IPS-15b (cell line): Measurements from ENCODE around the gene KBTBD2.
"Not testable (repeated sequence)": the region's sequence is repeated elsewhere in the genome, so short reads cannot be mapped to it uniquely, and the experiment has no call there.

Source experiments
- H3K27me3 ChIP-seq: one replicate; pipeline ENCODE4 v1.6.1; 2013; ENCODE audit warnings: low read length; ENCODE audit not compliant: control insufficient read depth, insufficient read depth
- H3K36me3 ChIP-seq: one replicate; pipeline ENCODE4 v1.6.1; 2013; ENCODE audit warnings: low read length; ENCODE audit not compliant: control insufficient read depth, insufficient read depth
- H3K4me1 ChIP-seq: one replicate; pipeline ENCODE4 v1.6.1; 2013; ENCODE audit warnings: mild to moderate bottlenecking, low read length; ENCODE audit not compliant: control insufficient read depth, insufficient read depth
- H3K4me3 ChIP-seq: one replicate; pipeline ENCODE4 v1.5.1; 2013; ENCODE audit warnings: low read depth, low read length
- H3K9ac ChIP-seq: one replicate; pipeline ENCODE4 v1.6.1; 2013; ENCODE audit warnings: low read depth, mild to moderate bottlenecking, low read length
- H3K9me3 ChIP-seq: one replicate; pipeline ENCODE4 v1.6.1; 2013; ENCODE audit warnings: mild to moderate bottlenecking, low read length; ENCODE audit not compliant: control insufficient read depth, insufficient read depth

The KBTBD2 gene

DNA sequence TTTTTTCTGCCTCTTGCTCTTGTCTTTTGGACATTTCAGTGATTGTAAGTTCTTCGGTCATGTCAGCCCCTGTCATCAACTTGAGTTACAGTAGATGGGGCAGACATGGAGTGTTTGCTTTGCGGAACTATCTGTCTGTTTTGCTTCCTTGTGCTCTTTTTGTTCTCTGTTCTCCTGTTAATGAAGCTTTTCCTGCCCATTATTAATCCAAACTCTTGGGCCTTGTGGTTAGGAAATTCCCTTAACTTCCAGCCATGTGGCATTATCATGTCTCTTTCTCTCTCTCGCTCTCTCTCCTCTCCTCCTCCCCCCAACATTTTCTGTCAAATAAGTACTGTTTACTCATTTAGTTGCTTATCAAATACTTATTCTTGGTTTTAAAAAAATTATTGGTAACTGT, 47.8 kb downstream of the KBTBD2 start:
- H3K27me3 ChIP-seq, H3K4me3 ChIP-seq, H3K4me1 ChIP-seq, H3K9ac ChIP-seq, H3K9me3 ChIP-seq, H3K36me3 ChIP-seq: not testable (repeated sequence)

DNA sequence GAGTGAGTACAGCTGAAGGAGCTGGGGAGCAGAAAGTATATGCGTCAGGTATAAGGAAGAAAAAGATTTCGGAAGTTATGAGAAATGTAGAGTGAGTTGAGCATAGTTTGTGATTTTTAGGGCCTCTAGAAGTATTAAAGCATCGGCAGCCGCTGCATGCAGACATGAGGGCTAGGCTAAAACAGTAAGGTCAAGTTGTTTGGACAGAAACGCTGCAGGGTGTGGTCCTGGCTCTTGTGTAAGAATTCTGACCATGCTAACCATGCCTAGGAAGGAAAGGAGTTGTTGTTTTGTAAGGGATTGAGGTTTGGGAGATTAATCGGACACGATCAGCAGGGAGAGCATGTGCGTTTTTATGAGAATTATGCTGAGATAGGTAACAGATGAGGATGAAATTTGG, 51.7 kb downstream of the KBTBD2 start:
- not testable (repeated sequence) for H3K4me3 ChIP-seq, H3K9ac ChIP-seq, H3K4me1 ChIP-seq, H3K27me3 ChIP-seq, H3K36me3 ChIP-seq, H3K9me3 ChIP-seq

DNA sequence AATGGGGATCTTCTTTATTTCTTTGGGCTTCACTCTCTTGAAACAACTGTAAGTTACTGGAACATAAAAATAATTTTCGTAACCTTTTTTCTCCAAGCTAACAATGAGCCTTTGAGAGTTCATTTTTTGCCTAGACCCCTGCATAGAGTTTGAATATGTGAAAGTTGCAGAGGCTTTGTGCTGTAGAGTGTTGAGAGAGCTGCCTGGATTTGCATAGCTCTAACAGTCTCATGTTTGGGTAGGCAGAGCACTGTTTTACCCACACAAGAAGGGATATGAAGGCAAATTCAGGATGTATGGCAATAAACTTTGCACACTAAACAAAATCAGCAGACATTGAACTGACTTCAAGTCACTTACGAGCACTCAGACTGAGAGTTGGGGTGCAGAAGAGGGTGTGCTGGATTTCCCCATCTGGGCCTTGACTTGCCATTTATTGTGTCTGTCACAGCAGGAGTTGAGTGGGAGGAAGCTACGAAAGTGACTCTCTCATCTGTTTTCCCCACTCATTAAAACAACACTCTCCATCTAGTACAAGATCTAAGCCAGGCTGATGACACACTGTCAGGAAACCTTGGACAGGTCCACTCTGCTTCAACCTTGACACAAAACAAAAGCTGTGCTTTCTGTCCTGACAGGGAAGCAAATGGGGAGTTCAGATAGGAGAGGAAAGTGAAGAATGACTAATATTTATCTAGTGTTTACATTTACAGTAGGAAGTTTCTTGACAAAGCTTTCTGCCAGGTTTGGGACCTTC, 62.4 kb downstream of the KBTBD2 start:
- not testable (repeated sequence) for H3K9me3 ChIP-seq, H3K4me1 ChIP-seq, H3K9ac ChIP-seq, H3K4me3 ChIP-seq, H3K27me3 ChIP-seq, H3K36me3 ChIP-seq
